GM19455 (cell line): Measurements from ENCODE around the gene NIM1K.
A peak's percentile ranks its signal among the peaks of the same experiment; 100 is the strongest.
"Not testable (repeated sequence)": the region's sequence is repeated elsewhere in the genome, so short reads cannot be mapped to it uniquely, and the experiment has no call there.

ENCODE experiments used
- ATAC-seq: cut with Tn5 transposase; IDR thresholded peaks from one replicate; pipeline ENCODE4 v1.9.1; 2021; ENCODE audit not compliant: unreplicated experiment

NIM1K gene

GRCh38 chr5:43312076-43312661 is 120.1 kb downstream of the NIM1K start:
- no peak for ATAC-seq

- ATAC-seq: no peak
Observed at GRCh38 chr5:43312699-43313034, 120.6 kb downstream of the NIM1K start.

DNA sequence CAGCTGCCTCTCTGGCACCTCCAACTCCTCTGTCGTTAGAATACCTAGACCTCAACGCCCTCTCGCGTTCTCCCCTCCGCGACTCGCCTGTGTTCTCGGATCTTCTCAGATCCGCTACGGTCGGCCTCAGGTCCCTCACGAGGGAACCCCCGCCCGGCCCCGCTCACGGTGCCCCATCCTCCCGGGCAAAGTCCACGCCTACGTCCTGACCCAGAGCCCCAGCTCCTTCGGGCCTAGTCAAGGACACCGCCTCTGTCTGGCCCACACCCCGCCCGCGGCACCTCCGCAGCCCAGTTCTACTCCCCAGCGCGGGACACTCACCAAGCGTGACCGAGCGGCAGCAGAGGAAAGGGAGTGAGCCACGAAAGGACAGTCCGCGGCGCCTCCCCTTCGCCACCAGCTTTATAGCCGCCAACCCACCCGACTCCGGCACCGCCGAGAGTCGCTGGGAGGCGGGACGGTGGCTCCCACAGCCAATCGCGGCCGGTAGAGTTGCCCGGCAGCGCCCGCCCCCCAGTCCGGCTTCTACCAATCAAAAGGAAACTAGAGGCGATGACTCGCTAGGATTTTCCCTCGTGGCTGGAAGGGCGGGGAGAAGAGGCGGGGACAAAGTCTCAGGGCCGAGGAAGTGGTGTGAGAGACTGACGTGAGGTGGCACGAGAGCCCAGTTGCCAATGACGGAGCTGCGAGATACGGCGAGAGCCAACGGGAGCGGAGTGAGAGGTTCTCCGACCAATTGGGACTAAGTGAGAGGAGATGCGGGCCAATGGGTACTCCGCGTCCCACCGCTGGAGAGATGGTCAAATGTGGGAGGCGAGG is 121.2 kb downstream of the NIM1K start, which contains the start of gene HMGCS1:
Gene HMGCS1 (minus strand): TSS at position 378 of the 819 bp plus-strand sequence. CDS start 14,447 bp downstream, outside the sequence.
- peak; percentile 93 for ATAC-seq

GRCh38 chr5:43313854-43314457 is 121.9 kb downstream of the NIM1K start:
- ATAC-seq: no peak

DNA sequence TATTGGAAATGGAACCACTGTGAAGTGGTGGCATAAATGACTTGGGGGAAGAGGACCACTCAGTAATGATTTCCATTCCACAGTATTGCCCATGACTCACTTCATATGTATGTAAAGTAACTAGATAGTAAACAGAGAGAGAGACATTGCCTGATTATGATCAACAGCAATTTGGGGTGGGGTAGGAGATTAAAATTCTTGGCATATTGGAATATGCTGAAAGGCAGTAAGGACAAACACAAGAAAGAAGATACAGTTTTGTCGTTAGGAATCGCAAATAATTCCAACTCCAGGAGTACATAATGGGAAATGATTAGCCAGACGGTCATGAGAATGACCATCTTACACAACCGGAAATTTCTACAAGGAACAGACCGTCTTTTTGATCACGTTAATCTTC is 122.7 kb downstream of the NIM1K start:
- no peak for ATAC-seq

DNA sequence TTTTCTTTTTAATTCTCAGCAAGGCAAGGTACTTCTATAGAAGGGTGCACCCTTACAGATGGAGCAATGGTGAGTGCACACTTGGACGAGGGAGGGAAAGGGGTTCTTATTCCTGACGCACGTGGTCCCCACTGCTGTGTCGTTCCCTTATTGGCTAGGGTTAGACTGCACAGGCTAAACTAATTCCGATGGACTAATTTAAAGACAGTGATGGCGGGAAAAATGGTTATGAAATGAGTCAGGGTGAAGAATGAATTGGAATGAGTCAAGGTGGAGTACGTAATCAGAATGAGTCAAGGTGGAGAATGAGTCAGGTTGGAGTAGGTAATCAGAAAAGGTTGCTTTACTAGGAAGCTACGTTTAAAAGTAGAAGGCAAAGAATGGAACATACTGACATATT is 123.2 kb downstream of the NIM1K start:
- no peak for ATAC-seq

GRCh38 chr5:43315682-43316081 is 123.7 kb downstream of the NIM1K start:
- ATAC-seq: no peak

GRCh38 chr5:43316421-43316820 is 124.4 kb downstream of the NIM1K start:
- no peak for ATAC-seq

GRCh38 chr5:43320846-43321245 is 128.8 kb downstream of the NIM1K start:
- ATAC-seq: no peak

- ATAC-seq: not testable (repeated sequence)
Observed at GRCh38 chr5:43323488-43323887, 131.5 kb downstream of the NIM1K start.

- not testable (repeated sequence) for ATAC-seq
Observed at GRCh38 chr5:43325624-43326023, 133.6 kb downstream of the NIM1K start.
